Dedifferentiated amniotic fluid mesenchymal stem cell (primary cell): Measurements from ENCODE around the gene TSPAN31.

Experiments used
- DNase-seq: peaks from one replicate; pipeline ENCODE4 v3.0.0-alpha.2; 2016; ENCODE audit errors: extremely low spot score

TSPAN31 gene

GRCh38 chr12:57735952-57736740, 8.7 kb upstream of the TSPAN31 start:
- DNase-seq = no peak

- DNase-seq = no peak
Measured at GRCh38 chr12:57736741-57737466, 7.9 kb upstream of the TSPAN31 start.

- no peak for DNase-seq
Measured at GRCh38 chr12:57737467-57738460, 7.1 kb upstream of the TSPAN31 start.

GRCh38 chr12:57738661-57739237, 6.1 kb upstream of the TSPAN31 start, which contains the start of gene AGAP2:
TSS of gene AGAP2 (minus strand) at chr12:57738742. CDS start at chr12:57738246, 496 bp downstream.
- no peak for DNase-seq

- no peak for DNase-seq
Measured at GRCh38 chr12:57739387-57739786, 5.5 kb upstream of the TSPAN31 start.

- no peak for DNase-seq
Measured at GRCh38 chr12:57739914-57740538, 4.8 kb upstream of the TSPAN31 start.

GRCh38 chr12:57740656-57741412, 4.0 kb upstream of the TSPAN31 start:
- no peak for DNase-seq

- no peak for DNase-seq
Measured at GRCh38 chr12:57741413-57741789, 3.4 kb upstream of the TSPAN31 start.

GRCh38 chr12:57741844-57742738, 2.7 kb upstream of the TSPAN31 start:
- no peak for DNase-seq

- DNase-seq = no peak
Measured at GRCh38 chr12:57743769-57744168, 1.1 kb upstream of the TSPAN31 start.

- DNase-seq = peak; percentile 71
Measured at GRCh38 chr12:57744194-57744776, 554 bp upstream of the TSPAN31 start.

- DNase-seq = no peak
Measured at GRCh38 chr12:57745485-57745881, 644 bp downstream of the TSPAN31 start.

GRCh38 chr12:57746025-57746424, 1.2 kb downstream of the TSPAN31 start:
- no peak for DNase-seq

- DNase-seq = no peak
Measured at GRCh38 chr12:57749061-57749460, 4.2 kb downstream of the TSPAN31 start.

GRCh38 chr12:57750561-57751431, 6.0 kb downstream of the TSPAN31 start:
- no peak for DNase-seq

- DNase-seq = no peak
Measured at GRCh38 chr12:57751432-57751787, 6.6 kb downstream of the TSPAN31 start.

GRCh38 chr12:57751788-57752667, 7.2 kb downstream of the TSPAN31 start, which contains the start of gene CDK4:
TSS of gene CDK4 (minus strand) at chr12:57752310. CDS start at chr12:57751717, 593 bp downstream.
- peak; percentile 99 for DNase-seq
